Stimulated activated effector memory CD8-positive, alpha-beta T cell treated with anti-CD3 and anti-CD28 coated beads, Interleukin-12 subunit alpha, Interleukin-12 subunit beta, amount 100 ng/mL, for 72 hours (primary cell): ENCODE data around the gene MFSD11.
"Not testable (repeated sequence)": the region's sequence is repeated elsewhere in the genome, so short reads cannot be mapped to it uniquely, and the experiment has no call there.

ENCODE experiments used
- ATAC-seq: fragments of 150-1000 bp; cut with Tn5 transposase; 2 replicates; pipeline ENCODE4 v1.10.0; 2021
- DNase-seq, 2 donors: peaks; one replicate each; pipeline ENCODE4 v3.0.0; 2021 to 2022; ENCODE audit warnings: low spot score in 2 of 2
- H3K27ac Mint-ChIP-seq: one replicate; pipeline ENCODE4 v1.8.0; 2022; ENCODE audit warnings: mild to moderate bottlenecking, mixed read lengths
- H3K36me3 Mint-ChIP-seq: one replicate; pipeline ENCODE4 v1.8.0; 2022; ENCODE audit warnings: mild to moderate bottlenecking, mixed read lengths
- H3K4me1 Mint-ChIP-seq: one replicate; pipeline ENCODE4 v1.8.0; 2022; ENCODE audit warnings: mixed read lengths
- H3K4me3 Mint-ChIP-seq: one replicate; pipeline ENCODE4 v1.8.0; 2022; ENCODE audit warnings: mild to moderate bottlenecking, mixed read lengths
- H3K9me3 Mint-ChIP-seq: one replicate; pipeline ENCODE4 v1.8.0; 2022; ENCODE audit warnings: mixed read lengths

MFSD11 gene

DNA sequence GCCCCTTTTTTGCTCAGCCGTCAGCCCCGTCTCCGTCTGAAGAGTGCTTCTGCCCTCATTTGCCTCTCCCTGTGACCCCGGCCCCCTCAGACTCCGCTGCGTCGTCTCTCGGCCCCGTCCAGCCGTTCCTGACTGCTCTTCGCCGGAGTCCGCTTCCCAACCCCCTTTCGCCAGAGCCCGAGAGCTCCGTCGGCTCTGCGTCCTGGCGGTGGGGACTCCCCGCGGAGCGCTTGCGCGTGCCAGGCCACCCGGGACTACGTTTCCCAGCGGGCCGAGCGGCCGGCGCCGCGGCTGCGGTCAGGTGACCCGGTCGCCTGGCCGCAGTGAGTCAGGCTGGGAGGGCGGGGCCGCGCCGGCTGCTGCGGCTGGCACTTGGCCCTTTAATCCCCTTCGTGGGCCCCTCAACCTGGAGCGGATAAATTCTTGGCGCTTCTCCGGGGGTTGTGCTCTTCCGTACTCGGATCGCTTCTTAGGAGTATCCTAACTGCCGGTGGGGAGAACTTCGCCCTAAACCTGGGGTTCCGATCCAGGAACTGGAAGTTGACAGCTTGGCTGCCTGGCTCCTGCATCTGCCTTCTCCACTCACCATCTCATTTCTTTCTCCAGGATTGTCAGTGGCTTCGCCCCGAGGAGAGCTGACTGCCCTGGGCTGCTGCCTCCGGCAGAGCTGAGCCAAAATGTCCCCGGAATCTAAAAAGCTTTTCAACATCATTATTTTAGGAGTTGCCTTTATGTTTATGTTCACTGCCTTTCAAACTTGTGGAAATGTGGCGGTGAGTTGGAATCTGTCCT is at the start of gene MFSD11:
TSS of gene MFSD11 (plus strand) at position 444 of the 792 bp plus-strand sequence. CDS start at position 678, 234 bp downstream.
- peaks cover 84% of the 10 kb centered on the region for H3K36me3 Mint-ChIP-seq
- DNase-seq: peak; percentile 90 to 97

DNA sequence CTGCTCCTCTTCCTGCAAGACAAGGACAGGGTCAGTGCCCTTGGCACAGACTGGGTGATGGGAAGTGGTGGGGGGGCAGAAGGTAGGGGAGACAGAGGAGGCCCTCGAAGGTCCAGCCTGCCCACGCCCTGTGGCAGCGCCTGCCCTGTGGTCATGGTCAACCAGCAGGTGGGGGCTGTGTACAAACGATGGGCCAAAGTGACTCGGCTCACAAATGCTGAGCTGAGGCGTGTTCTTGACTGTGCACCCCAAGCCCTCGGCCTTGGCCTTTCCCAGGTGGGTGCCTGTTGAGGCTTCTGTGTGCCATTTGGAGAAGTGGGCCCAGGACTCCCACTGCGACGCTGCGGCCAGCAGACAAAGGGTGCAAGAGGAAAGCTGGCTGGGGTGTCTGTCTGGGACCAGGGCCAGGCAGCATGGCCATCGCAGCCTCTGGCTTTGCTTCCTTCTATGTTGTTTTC is 49.7 kb upstream of the MFSD11 start:
- Mint-ChIP-seq H3K4me1 (peaks cover 6% of the 10 kb centered on the region), H3K27ac (no peak overlapping the region), H3K36me3 (no peaks in the 10 kb centered on the region), H3K9me3 (no peaks in the 10 kb centered on the region), H3K4me3 (no peak overlapping the region)
- DNase-seq (no peak), ATAC-seq (no peak)

More for the DNA sequence above, at the start of gene MFSD11:
- Mint-ChIP-seq H3K4me1 (peaks cover 37% of the 10 kb centered on the region), H3K9me3 (no peaks in the 10 kb centered on the region), H3K27ac (peak within 1 kb of the TSS; percentile 99), H3K4me3 (peak within 1 kb of the TSS; percentile 93)
- peak; percentile 79 for ATAC-seq

DNA sequence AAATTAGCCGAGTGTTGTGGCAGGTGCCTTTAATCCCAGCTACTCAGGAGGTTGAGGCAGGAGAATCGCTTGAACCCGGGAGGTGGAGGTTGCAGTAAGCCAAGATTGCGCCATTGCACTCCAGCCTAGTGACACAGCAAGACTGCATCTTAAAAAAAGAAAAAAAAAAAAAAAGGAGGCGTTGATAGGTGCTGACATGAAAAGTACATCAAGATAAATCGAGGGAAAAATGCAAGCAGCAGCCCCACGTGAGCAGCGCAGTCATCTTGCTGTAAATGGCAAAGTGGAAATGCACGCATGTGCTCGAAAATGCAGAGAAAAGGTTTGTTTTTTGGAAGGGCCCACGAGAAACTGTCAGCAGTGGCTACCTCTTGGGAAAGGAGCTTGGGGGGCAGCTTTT is 48.1 kb upstream of the MFSD11 start:
- Mint-ChIP-seq H3K4me1 (peaks cover 6% of the 10 kb centered on the region), H3K4me3 (no peak overlapping the region), H3K27ac (no peak overlapping the region), H3K9me3 (no peaks in the 10 kb centered on the region), H3K36me3 (no peaks in the 10 kb centered on the region)
- DNase-seq: no peak
- no peak for ATAC-seq

DNA sequence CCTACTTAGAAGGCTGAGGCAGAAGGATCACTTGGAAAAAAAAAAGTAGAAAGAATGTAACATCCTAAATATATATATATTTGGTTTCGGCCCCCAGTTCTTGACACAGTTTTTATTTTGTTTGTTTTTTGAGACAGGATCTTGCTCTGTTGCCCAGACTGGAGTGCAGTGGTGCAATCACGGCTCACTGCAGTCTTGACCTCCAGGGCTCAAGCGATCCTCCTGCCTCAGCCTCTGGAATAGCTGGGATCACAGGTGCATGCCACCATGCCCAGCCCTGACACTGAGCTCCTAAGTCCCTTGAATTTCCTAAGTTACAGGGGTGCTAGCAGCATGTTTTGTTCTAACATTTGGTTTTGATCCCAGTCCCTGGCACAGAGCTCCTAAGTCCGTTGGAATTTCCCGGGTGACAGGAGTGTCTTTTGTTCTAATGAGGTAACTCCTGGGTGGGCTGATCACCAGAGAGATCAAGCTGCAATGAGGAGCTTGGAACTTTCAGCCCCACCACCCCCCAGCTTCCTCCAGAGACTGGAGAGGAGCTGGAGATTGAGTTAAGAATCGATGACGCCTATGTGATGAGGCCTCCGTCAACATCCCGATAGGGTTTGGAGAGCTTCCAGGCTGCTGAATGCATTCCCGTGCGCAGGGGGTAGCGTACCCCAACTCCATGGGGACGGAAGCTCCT is 47.2 kb upstream of the MFSD11 start:
- H3K9me3 Mint-ChIP-seq: no peaks in the 10 kb centered on the region
- no peak overlapping the region for H3K27ac Mint-ChIP-seq
- peaks cover 12% of the 10 kb centered on the region for H3K4me1 Mint-ChIP-seq
- H3K4me3 Mint-ChIP-seq: no peak overlapping the region
- H3K36me3 Mint-ChIP-seq: no peaks in the 10 kb centered on the region
- no peak for DNase-seq
- ATAC-seq: no peak

DNA sequence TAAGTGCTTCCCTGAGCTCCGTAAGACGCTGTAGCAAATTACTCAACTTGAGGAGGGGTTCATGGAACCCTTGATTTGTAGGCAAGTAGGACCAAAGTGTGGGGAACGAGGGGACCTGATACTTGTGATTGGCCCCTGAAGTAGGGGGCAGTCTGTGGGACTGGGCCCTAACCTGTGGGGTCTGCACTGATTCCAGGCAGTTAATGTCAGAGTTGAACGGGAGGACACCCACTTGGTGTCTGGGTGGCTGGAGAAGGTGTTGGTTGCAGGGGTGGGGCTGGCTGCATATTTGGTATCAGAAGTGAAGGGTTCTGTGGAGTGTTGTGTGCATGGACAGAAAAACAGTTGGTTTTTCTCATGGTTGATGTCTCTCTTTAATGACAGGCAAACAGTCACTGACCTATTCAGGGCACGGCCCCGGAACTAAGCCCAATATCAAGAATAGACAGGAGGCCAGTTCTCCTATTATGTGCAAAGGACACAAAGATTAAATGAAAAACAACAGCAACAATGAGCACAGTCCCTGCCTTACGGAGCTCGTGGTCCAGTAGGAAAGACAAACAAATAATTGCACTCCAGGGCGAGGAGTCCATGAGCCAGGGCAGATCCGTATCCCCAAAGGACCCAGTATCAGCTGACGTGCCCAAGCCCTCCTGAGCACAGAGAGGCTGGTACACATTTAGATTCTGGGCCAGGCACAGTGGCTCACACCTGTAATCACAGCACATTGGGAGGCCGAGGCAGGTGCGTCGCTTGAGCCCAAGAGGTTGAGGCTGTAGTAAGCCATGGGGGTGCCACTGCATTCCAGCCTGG is 46.3 kb upstream of the MFSD11 start:
- H3K4me1 Mint-ChIP-seq: peaks cover 18% of the 10 kb centered on the region
- no peaks in the 10 kb centered on the region for H3K36me3 Mint-ChIP-seq
- H3K27ac Mint-ChIP-seq: no peak overlapping the region
- H3K4me3 Mint-ChIP-seq: no peak overlapping the region
- no peak for DNase-seq
- no peaks in the 10 kb centered on the region for H3K9me3 Mint-ChIP-seq
- ATAC-seq: no peak

DNA sequence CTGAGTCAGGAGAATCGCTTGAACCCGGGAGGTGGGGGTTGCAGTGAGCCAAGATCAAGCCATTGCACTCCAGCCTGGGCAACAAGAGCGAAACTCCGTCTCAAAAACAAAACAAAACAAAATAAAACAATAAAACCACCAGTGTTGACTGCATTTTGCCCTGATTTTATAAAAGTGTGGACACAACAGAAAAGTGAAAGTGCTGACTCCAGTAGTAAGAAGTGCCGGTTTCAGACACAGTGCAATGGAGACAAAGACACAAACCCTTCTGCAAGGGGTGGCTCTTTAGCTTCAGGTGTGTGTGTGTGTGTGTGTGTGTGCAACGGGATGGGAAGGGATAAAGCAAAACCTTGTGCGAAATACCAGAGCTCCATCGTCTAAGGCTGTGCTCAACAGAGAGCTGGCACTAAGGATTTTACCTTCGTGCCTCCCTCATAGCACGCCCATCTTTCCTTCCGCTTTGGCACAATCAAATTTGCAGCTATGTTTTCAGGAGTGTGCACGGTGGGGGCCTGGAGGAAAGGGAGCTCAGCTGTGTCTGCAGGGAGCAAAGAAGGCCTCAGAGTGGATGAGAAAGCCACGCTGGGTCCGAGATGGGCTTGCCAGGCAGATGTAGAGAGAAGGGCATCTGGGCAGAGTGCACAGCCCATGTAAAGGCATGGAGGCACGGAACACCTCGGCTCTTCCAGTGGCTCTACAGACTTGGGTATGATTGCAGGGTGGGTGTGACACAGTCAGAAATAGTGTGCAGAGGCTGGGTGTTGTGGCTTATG is 42.7 kb upstream of the MFSD11 start:
- Mint-ChIP-seq H3K36me3 (peaks cover under 1% of the 10 kb centered on the region), H3K4me3 (peak overlapping the region; percentile 21), H3K9me3 (no peaks in the 10 kb centered on the region), H3K4me1 (peaks cover 33% of the 10 kb centered on the region), H3K27ac (no peak overlapping the region)
- DNase-seq (no peak), ATAC-seq (no peak)

DNA sequence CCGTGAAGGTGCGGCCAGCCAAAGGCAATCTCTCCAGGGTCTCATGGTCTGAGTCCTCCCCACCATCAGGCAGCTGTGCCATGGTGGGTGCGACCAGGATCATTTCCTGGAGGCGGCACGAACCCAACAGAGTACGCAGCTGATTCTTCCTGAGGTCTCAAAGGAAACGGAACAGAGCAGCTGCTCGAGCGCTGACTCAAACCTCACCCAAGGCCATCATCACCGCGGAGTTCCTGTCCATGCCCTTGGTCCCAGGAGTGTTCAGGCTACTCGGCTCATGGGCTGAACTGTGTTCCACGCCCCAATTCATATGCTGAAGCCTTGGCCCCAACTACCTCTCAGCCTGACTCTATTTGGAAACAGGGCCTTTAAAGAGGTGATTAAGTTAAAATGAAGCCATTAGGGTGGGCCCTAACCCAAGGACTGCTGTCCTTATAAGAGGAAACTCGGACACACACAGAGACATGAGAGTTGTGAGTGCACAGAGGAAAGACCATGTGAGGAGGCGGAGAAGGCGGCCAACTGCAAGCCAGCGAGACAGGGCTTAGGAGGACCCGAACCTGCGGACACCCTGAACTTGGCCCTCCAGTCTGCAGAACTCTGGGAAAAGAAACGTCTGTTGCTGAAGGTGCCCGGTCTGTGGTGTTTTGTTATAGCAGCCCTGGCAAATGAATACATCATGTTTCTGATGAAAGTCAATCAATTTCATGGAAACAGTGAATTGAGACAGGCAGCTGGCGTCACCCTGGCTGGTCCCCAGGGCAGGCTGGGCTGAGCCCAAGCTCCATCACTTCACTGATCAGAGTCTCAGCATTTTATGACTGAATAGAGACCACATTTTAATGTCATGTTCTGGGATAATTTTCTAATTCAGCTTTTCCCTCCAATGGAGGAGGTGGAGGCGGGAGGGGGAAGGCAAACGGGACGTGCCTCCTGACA is 40.9 kb upstream of the MFSD11 start:
- H3K9me3 Mint-ChIP-seq: no peaks in the 10 kb centered on the region
- H3K4me3 Mint-ChIP-seq: no peak overlapping the region
- DNase-seq: no peak
- H3K27ac Mint-ChIP-seq: peak overlapping the region; percentile 50
- ATAC-seq: peak; percentile 53
- peaks cover 4% of the 10 kb centered on the region for H3K36me3 Mint-ChIP-seq
- peaks cover 47% of the 10 kb centered on the region for H3K4me1 Mint-ChIP-seq

DNA sequence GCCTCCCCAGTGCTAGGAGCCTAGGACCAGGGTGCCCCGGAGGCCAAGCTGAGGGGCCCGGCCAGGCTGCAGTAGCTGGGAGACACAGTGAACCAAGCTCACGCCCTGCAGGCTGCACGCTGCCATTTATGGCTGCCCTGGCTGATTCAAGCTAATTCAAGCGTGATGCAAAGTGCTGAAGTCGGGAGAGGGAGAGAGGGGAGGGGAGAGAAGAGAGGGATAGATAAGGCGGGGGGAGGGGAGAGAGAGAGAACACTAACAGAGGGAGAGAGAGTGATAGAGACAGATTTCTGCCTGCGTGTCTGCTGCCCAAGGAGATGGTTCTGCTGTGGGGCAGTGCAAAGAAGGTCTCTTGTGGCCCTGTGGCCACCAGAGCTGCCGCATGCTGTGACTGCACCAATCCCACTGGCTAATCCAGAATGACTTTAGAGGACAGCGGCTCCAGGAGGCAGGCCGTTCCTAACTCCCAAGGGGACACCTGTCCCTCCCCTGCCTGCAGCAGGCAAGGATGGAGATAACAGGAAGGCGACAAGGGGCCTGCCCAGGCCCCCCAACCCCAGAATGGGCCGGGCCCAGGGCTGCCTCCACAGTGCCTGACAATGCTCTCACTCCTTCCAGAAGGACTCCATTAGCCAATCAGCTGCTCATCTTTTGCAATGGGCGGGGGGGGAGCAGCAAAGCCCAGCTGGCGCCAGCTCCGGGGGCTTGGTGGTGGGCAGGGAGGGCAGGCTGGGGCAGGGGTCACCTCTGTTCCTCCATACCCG is 40.0 kb upstream of the MFSD11 start:
- H3K36me3 Mint-ChIP-seq: peaks cover 4% of the 10 kb centered on the region
- ATAC-seq: no peak
- H3K4me3 Mint-ChIP-seq: no peak overlapping the region
- H3K9me3 Mint-ChIP-seq: no peaks in the 10 kb centered on the region
- DNase-seq: no peak
- peaks cover 47% of the 10 kb centered on the region for H3K4me1 Mint-ChIP-seq
- no peak overlapping the region for H3K27ac Mint-ChIP-seq

DNA sequence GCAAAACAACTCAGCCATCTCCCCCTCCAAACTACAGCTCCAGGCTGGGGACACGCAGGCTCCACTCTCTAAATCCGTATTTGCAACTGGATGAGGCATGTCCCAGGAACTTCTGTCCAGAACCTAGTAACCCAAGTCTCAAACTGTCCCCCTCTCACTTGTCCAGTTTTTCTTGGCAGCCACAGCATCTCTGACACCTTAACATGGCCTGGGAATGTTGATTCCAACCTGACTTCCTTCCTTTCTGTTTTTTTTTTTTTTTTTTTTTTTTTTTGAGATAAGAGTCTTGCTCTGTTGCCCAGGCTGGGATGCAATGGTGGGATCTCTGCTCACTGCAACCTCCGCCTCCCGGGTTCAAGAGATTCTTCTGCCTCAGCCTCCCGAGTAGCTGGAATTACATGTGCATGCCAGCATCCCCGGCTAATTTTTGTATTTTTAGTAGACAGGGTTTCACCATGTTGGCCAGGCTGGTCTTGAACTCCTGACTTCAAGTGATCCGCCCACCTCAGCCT is 39.4 kb upstream of the MFSD11 start:
- peaks cover 47% of the 10 kb centered on the region for H3K4me1 Mint-ChIP-seq
- H3K9me3 Mint-ChIP-seq, H3K4me3 Mint-ChIP-seq, DNase-seq, ATAC-seq, H3K36me3 Mint-ChIP-seq, H3K27ac Mint-ChIP-seq: not testable (repeated sequence)

DNA sequence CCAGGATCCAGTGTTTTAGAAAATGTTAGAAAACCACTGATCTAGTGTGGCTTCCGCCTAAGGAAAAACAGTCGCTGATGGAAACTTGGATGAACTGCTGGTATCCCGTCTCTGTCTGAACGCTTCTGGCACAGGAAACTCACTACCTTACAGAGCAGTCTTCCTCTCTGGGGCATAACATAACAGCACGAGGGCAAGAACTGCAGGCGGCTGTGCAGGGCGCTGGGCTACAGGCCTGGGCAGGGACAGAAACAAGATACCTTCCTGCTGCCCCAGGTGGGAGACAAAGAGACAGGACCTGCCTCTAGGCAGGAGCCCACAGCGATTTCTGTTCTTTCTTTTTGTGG is 37.7 kb upstream of the MFSD11 start:
- Mint-ChIP-seq H3K4me1 (peaks cover 46% of the 10 kb centered on the region), H3K9me3 (no peaks in the 10 kb centered on the region)
- ATAC-seq: peak; percentile 47

DNA sequence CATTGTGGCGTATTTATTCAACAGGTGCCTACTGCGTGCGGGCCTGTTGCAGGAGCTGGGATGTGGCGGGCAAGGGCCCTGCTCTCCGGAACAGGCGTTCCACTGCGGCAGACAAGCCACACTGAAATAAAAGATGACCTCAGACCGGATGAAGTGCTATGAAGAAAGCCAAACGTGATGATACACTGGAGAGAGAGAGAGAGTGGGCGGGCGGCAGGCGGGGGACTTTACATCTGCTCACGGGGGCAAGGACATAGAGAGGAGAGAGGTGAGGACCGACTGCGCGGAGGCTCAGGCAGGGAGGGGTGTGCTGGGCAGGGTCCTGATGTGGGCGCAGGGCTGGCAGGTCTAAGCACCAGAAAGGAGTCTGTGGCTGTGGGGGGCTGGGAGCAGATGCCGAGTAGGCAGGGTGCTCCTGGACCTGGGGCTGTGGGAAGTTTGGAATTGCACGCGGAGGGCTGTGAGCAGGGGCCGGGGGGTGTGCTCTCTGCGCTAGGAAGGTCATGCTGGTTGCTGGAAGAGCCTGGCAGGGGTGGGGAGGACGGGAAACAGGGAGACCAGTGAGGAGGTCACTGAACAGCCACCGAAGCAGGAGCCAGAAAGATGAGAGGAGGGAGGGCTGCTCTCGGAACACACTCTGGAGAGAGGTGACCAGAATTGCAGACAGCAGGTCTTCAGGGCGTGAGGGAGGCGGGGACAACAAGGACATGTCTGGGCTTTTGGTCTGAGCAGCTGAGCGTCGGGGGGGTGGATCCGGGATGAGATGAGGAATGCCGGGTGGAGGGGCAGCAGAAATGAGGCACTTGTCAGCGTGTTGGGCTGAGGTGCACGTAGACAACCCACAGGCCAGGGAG is 37.1 kb upstream of the MFSD11 start:
- H3K4me1 Mint-ChIP-seq: peaks cover 40% of the 10 kb centered on the region
- no peaks in the 10 kb centered on the region for H3K9me3 Mint-ChIP-seq
- no peak for DNase-seq
- H3K27ac Mint-ChIP-seq: peak overlapping the region; percentile 79
- H3K36me3 Mint-ChIP-seq: peaks cover 4% of the 10 kb centered on the region
- H3K4me3 Mint-ChIP-seq: peak overlapping the region; percentile 62
- peak; percentile 79 for ATAC-seq

More for the DNA sequence above, 37.7 kb upstream of the MFSD11 start:
- peak overlapping the region; percentile 79 for H3K27ac Mint-ChIP-seq
- peak overlapping the region; percentile 62 for H3K4me3 Mint-ChIP-seq
- H3K36me3 Mint-ChIP-seq: peaks cover 4% of the 10 kb centered on the region
- no peak for DNase-seq

DNA sequence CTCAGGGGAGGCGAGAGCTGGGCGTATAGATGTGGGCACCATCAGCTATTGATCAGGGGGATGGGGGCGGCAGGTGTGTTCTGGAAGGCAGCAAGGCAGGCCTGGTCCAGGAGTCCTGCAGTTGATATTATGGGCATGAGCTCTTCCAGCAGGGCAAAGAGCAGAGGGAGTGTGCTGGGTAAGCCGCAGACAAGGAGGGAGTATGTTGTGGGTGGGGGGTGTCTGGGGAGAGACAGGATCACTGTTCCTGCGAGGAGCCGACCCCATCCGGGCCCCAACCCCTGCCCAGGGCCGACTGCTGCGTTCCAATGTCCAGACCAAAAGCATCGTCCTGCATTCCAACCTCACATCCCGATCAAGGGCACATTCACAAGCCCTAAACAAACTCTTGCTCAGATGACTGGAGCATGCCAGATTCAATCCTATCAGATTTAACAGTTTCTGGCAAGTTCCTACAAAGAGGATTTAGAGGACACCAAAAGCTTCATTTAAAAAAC is 36.4 kb upstream of the MFSD11 start:
- H3K36me3 Mint-ChIP-seq: peaks cover 4% of the 10 kb centered on the region
- H3K4me3 Mint-ChIP-seq: no peak overlapping the region
- H3K9me3 Mint-ChIP-seq: no peaks in the 10 kb centered on the region
- no peak for DNase-seq
- ATAC-seq: no peak
- H3K27ac Mint-ChIP-seq: peak overlapping the region; percentile 12
- H3K4me1 Mint-ChIP-seq: peaks cover 36% of the 10 kb centered on the region
